HG02973 (cell line): Measurements from ENCODE around the gene GRHPR.

Experiments
- ATAC-seq: cut with Tn5 transposase; IDR thresholded peaks from one replicate; pipeline ENCODE4 v1.9.1; 2021; ENCODE audit warnings: moderate library complexity; ENCODE audit not compliant: unreplicated experiment

GRHPR gene

DNA sequence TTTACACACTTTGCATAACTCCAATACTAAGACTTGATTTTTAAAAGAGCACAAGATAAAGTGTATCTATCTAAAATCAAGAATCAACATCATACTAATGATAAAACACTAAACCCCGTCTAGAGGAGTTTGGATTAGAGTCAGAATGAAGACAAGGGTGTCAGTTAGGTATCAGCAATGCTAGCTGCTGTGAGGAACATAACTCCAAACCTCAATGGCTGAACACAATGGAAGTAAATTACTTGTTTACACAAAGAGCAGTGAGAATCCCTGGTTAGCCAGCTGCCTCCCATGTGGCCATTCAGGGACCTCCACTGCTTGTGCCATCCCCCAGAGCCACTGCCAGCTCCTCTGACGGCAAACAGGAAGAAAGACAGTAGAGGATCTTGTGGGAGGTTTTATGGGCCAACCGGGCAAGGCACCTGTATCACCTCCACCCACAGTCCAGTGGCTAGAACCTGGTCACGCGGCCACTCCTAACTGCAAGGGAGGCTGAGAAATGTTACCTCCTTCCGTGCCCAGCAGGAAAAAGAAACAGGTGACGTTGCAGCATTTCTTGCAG is 24.0 kb upstream of the GRHPR start:
- no peak for ATAC-seq

- no peak for ATAC-seq
These were observed 23.2 kb upstream of the GRHPR start for GRCh38 chr9:37399336-37399735.

- ATAC-seq: no peak
These were observed 17.9 kb upstream of the GRHPR start for GRCh38 chr9:37404590-37404989.

- ATAC-seq: no peak
These were observed 17.1 kb upstream of the GRHPR start for GRCh38 chr9:37405350-37405749.

DNA sequence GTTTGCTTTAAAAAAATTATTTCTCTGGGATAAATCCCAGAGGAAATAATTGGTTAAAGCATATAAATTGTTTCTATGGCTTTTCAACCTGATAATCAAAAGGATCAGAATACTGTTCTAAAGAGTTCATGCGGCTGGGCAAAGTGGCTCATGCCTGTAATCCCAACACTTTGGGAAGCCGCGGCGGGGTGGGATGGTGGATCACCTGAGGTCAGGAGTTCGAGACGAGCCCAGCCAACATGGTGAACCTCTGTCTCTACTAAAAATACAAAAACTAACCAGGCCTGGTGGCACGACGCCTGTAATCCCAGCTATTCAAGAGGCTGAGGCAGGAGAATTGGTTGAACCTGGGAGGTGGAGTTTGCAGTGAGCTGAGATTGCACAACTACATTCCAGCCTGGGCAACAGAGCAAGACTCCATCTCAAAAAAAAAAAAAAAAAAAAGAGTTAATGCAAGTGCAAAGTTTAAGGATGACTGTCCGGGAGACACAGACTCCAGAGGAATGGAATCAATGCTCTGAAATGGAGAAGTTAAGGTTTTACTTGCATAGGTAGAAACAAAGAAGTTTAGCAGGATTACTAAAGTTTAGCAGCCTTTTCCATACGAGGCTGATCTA is 16.6 kb upstream of the GRHPR start:
- no peak for ATAC-seq

DNA sequence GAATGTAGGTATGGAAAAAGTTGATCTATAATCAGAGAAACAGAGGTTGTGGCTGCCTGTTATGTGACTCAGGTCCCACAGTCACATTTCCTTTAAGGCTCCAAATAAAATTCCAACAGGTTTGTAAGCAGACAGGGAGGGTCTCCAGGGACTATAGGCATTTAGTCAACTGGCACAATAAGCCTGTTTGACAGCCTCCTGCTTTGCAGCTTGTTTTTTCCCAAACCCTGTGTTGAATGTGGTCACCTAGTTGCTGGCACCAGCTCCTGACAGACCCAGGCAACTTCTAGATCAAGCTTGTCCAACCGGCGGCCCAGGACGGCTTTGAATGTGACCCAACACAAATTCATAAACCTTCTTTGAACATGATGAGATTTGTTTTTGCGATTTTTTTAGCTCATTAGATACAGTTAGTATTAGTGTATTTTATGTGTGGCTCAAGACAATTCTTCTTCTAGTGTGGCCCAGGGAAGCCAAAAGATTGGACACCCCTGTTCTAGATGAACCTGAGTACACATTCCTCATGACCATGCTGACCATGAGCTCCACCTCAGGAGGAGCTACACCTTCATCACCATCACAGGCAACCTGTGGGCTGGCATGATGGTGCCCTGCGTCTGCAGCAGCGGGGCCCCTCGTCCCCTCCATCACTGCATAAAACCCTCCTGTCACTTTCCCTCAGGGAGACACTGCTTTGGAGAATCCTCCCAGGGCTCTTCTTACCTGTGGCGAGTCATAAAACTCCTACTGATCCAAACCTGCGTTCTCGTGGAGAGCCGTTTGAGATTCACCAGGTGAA is 15.7 kb upstream of the GRHPR start:
- no peak for ATAC-seq

- no peak for ATAC-seq
These were observed 15.0 kb upstream of the GRHPR start for GRCh38 chr9:37407468-37407867.

GRCh38 chr9:37408933-37409710 is 13.4 kb upstream of the GRHPR start:
- ATAC-seq: peak; percentile 83

- ATAC-seq: no peak
These were observed 12.1 kb upstream of the GRHPR start for GRCh38 chr9:37410354-37410861.

- ATAC-seq: peak; percentile 22
These were observed 11.3 kb upstream of the GRHPR start for GRCh38 chr9:37410969-37411785.

DNA sequence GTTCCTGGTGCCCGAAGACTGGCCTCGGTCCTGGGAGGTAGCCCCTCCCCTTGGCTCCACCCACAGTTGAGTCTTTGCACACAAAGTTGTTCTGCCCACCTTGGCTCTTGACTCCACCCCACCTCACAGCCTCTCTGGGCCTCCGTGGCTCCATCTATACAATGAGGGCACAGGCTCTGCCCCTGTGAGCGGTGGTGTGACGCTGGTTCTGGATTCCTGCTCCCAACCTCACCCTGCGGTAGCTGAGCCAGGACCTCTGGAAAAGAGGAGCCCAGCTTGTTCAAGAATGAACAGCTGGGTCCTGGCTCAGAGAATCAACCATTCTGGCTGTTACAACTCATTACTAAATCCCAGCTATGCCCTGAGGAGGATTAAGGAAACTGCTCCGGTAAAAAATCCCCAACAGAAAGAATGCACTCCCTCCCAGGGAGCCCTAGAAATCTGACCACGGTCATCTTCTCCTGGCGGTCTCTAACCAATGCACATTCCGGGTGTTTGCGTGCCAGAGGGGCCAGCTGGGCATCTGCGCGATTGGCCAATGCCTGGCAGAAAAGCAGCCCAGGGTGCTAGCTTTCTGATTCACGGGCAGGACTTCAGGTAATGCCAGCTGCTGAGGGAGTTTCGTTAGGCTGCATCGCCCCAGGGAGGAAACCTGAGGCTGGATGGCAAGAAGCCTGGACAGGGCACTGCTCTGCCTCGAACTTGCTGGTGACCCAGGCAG is 9.9 kb upstream of the GRHPR start:
- ATAC-seq: no peak

DNA sequence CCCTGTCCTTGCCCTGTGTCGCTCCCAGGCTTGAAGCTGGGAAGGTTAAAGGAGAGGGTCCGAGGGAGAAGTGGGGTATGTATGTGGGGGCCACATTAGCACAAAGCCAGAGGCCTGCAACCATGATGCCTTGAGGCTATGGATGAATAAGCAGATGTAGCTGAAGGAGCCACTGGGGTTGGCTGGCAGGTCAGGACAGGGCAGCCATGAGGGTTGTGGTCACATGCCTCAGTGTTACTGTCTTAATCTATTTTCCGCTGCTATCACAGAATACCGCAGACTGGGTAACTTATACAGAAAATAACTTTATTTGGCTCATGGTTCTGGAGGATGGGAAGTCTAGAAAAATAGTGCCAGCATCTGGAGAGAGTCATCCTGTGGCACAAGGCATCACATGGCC is 9.2 kb upstream of the GRHPR start:
- no peak for ATAC-seq

DNA sequence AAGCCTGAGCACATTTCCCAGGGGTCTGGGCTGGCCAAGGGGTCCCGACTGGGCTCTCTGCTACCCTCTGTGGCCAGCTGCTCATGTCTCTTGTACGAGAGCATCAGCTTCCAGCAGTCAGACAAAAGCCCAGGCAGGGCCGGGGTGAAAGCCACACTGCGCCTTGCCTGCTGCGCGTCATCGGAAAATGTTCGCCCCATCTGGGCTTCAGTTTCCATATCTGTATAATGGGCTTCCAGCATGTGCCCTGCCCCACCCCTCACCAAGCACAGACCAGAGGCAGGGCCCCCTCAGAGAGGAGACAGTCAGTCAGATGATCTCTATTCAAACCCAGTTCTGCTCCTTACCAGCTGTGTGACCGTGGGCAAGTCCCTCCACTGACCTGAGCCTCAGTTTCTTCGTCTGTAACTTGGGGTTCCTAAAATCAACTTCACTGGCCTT is 8.0 kb upstream of the GRHPR start:
- no peak for ATAC-seq

GRCh38 chr9:37415011-37415719 is 7.3 kb upstream of the GRHPR start:
- ATAC-seq: no peak

- no peak for ATAC-seq
These were observed 5.2 kb upstream of the GRHPR start for GRCh38 chr9:37417252-37417803.

GRCh38 chr9:37417857-37418618 is 4.5 kb upstream of the GRHPR start:
- no peak for ATAC-seq

DNA sequence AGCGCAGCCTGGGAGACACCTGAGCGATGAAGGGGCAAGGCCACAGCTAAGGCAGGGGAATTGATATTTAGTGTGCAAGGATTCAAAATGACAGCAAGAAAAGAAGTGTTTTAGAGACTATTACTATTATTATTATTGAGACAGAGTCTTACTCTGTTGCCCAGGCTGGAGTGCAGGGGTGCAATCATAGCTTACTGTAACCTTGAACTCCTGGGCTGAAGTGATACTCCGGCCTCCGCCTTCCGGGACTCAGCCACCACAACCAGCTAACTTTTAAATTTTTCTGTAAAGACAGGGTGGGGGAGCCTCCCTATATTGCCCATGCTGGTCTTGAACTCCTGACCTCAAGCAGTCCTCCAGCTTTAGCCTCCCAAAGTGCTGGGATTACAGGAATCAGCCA is 3.3 kb upstream of the GRHPR start:
- ATAC-seq: no peak
